Endothelial cell of umbilical vein (primary cell): ENCODE measurements around the gene PROM1. TPM values are rescaled to one million over a fixed set of nuclear protein-coding genes. Genes with fewer than 3 reads are reported as not detected.

Experiments used
- BruUV-seq: library from RNA; stranded (reverse); fragments of 400-500 nt; replicated peaks from 2 replicates; lab custom pipeline; 2021; lab: Mats Ljungman, UMichigan
- CTCF ChIA-PET: fragments of 300-600, 350-600 bp; sonication (Branson Sonifier 250); formaldehyde crosslinking; loops from one replicate; lab custom pipeline; 2021; ENCODE audit warnings: antibody characterized with exemption, inconsistent platforms; lab: Charles Lee
- POLR2A ChIA-PET: fragments of 300-600, 350-600 bp; sonication (Branson Sonifier 250); formaldehyde crosslinking; loops from one replicate; lab custom pipeline; 2021; ENCODE audit warnings: antibody characterized with exemption, inconsistent platforms; lab: Charles Lee
- DNase-seq: peaks from one replicate; pipeline ENCODE4 v3.0.0-alpha.2; 2011; ENCODE audit warnings: low read depth, low spot score
- FAIRE-seq: peaks from 2 replicates; lab custom pipeline; 2011; peaks lifted over from hg19 to GRCh38; lab: Jason Lieb, UNC
- H2AFZ ChIP-seq: 2 replicates; pipeline ENCODE4 v1.6.0; 2012; ENCODE audit warnings: low read depth, low read length, control low read depth, inconsistent platforms
- H3K27ac ChIP-seq: 2 replicates; pipeline ENCODE4 v1.5.1; 2011; ENCODE audit warnings: low read depth, mild to moderate bottlenecking, control low read depth, low read length, moderate library complexity; ENCODE audit not compliant: insufficient read depth
- H3K27me3 ChIP-seq, 2 experiments: 2 replicates each; pipeline versions ENCODE4 v1.6.0 to v1.6.1; 2011; ENCODE audit warnings: low read length in 2 of 2, mixed read lengths in 1 of 2; ENCODE audit not compliant: control insufficient read depth in 2 of 2, insufficient read depth in 2 of 2
- H3K36me3 ChIP-seq, 2 experiments: 2 replicates in 1 of 2; 3 replicates in 1 of 2; pipeline ENCODE4 v1.5.1; 2011; ENCODE audit warnings: low read length in 2 of 2, mild to moderate bottlenecking in 1 of 2, moderate library complexity in 1 of 2; ENCODE audit not compliant: control insufficient read depth in 2 of 2, insufficient read depth in 2 of 2; ENCODE audit errors: extremely low read depth in 1 of 2
- H3K4me1 ChIP-seq: 3 replicates; pipeline ENCODE4 v1.5.1; 2011; ENCODE audit warnings: mild to moderate bottlenecking, low read length; ENCODE audit not compliant: control insufficient read depth, insufficient read depth; ENCODE audit errors: extremely low read depth
- H3K4me2 ChIP-seq: 2 replicates; pipeline ENCODE4 v1.6.1; 2011; ENCODE audit warnings: low read length, control low read depth, mixed read lengths; ENCODE audit not compliant: insufficient read depth
- H3K4me3 ChIP-seq, 3 experiments: fragments of 200-600 bp in 1 of 3; sonication (generic), shearing (Covaris generic) in 1 of 3; replicated peaks in 1 of 3; 2 replicates each; pipeline ENCODE4 v1.5.1; 2011 to 2016; ENCODE audit warnings: control low read depth in 3 of 3, low read length in 3 of 3, mild to moderate bottlenecking in 2 of 3, inconsistent platforms in 1 of 3, low read depth in 1 of 3, moderate library complexity in 1 of 3; ENCODE audit not compliant: insufficient read depth in 1 of 3
- H3K79me2 ChIP-seq: 2 replicates; pipeline ENCODE4 v1.6.0; 2012; ENCODE audit warnings: low read length, inconsistent platforms; ENCODE audit not compliant: control insufficient read depth, insufficient read depth
- H3K9ac ChIP-seq: replicated peaks from 2 replicates; pipeline ENCODE3; 2011; ENCODE audit warnings: low read length, control low read depth; ENCODE audit not compliant: insufficient read depth; ENCODE audit errors: extremely low read depth
- H3K9me1 ChIP-seq: replicated peaks from 3 replicates; pipeline ENCODE4 v1.6.0; 2011; ENCODE audit warnings: mild to moderate bottlenecking, low read length; ENCODE audit not compliant: control insufficient read depth, insufficient read depth; ENCODE audit errors: extremely low read depth
- H3K9me3 ChIP-seq: replicated peaks from 2 replicates; pipeline ENCODE4 v1.5.1; 2012; ENCODE audit warnings: low read length, inconsistent platforms; ENCODE audit not compliant: control insufficient read depth, insufficient read depth
- H4K20me1 ChIP-seq: replicated peaks from 2 replicates; pipeline ENCODE3; 2011; ENCODE audit warnings: mild to moderate bottlenecking, low read length; ENCODE audit not compliant: control insufficient read depth, insufficient read depth; ENCODE audit errors: extremely low read depth
- EZH2 ChIP-seq: IDR thresholded peaks from 2 replicates; pipeline ENCODE4 v1.6.1; 2012; ENCODE audit warnings: borderline replicate concordance, low read depth, mild to moderate bottlenecking, moderate library complexity, low read length, inconsistent platforms; ENCODE audit not compliant: severe bottlenecking
- FOS ChIP-seq: IDR thresholded peaks from 2 replicates; pipeline ENCODE4 v1.6.1; 2011; ENCODE audit warnings: mild to moderate bottlenecking, low read length, moderate library complexity, borderline replicate concordance; ENCODE audit not compliant: insufficient read depth
- GATA2 ChIP-seq: IDR thresholded peaks from 2 replicates; pipeline ENCODE4 v1.7.0; 2011; ENCODE audit warnings: low read depth, mild to moderate bottlenecking, moderate library complexity, mixed read lengths, low read length; ENCODE audit not compliant: insufficient read length, insufficient read depth
- JUN ChIP-seq: IDR thresholded peaks from 2 replicates; pipeline ENCODE4 v1.6.1; 2011; ENCODE audit warnings: borderline replicate concordance, low read depth; ENCODE audit not compliant: insufficient read length, insufficient read depth
- MYC ChIP-seq: IDR thresholded peaks from one replicate; pipeline ENCODE4 v1.6.1; 2011; ENCODE audit warnings: mild to moderate bottlenecking, low read depth, low read length
- POLR2A ChIP-seq: IDR thresholded peaks from 2 replicates; pipeline ENCODE4 v1.6.1; 2012; ENCODE audit warnings: low read depth, mild to moderate bottlenecking, control low read depth, low read length
- POLR2AphosphoS5 ChIP-seq: IDR thresholded peaks from 2 replicates; pipeline ENCODE4 v1.6.1; 2012; ENCODE audit warnings: low read depth, mild to moderate bottlenecking, control low read depth, low read length, moderate library complexity; ENCODE audit not compliant: insufficient read depth
- dilution Hi-C: fragments of 300-500 bp; cut with MboI; formaldehyde crosslinking; loops from one replicate; pipeline ENCODE4 v1.15.0; 2019; ENCODE audit warnings: low sequenced_read_pairs; ENCODE audit not compliant: extremely low pct_ligation_motif_present
- intact Hi-C: fragments of 100-400 bp; cut with micrococcal nuclease; formaldehyde crosslinking; loops from one replicate; pipeline ENCODE4 v1.10.0; 2022
- polyA plus RNA-seq, 4 experiments: library from polyadenylated mRNA; depleted of rRNA in 3 of 4; stranded (reverse) in 3 of 4; unstranded in 1 of 4; fragments of >200 nt; gene quantifications; 2 replicates each; pipeline versions ENCODE4 v1.2.1 to v1.2.3, GENCODE V29; 2011 to 2012; ENCODE audit warnings: missing spikeins in 1 of 4
- total RNA-seq: library from RNA; stranded (reverse); gene quantifications from 2 replicates; pipeline ENCODE4 v1.2.3, GENCODE V29; 2021
- TF ChIP-seq, protein P1 (sequence below), 2 donors: IDR thresholded peaks; 1 replicate in 1 of 2; 2 replicates in 1 of 2; pipeline ENCODE4 v1.5.1; 2011; ENCODE audit warnings: low read length in 2 of 2, mild to moderate bottlenecking in 2 of 2, moderate library complexity in 2 of 2, control low read depth in 1 of 2, inconsistent platforms in 1 of 2, low read depth in 1 of 2; ENCODE audit not compliant: insufficient read depth in 1 of 2; ENCODE audit errors: extremely low read depth in 1 of 2
- TF ChIP-seq, protein P2 (sequence below): IDR thresholded peaks from 2 replicates; pipeline ENCODE4 v1.6.1; 2011; ENCODE audit not compliant: insufficient read depth, insufficient read length

PROM1 gene
- total and polyA plus RNA-seq, 2 donors (not counting 3 experiments of a cell fraction or from before 2014, with no cell fraction given): 0.36 to 1.7 TPM

DNA sequence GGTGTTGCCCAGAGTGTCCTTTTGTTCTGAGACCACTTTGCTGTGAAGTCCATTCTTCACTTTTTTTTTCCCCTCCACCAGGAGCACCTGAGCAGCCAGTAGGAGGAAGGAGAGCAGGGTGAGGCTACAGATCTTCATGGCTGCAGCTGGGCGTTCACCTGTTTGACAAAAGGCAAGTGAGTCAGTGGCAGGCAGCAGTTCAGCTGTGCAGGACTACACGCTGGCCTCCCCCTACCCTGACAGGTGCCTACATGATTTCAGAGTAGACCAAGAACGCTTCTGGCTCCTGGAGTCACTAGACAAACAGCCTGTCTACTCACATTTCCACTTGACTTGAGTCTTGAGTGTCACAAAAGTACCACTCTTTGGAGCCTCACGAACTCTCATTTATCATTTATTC, 147.3 kb downstream of the PROM1 start:
- Histone ChIP-seq H3K27me3 (peaks cover 0 to 7% of the 10 kb centered on the region in 2 experiments), H3K9me1 (no peaks in the 10 kb centered on the region), H3K36me3 (no peaks in the 10 kb centered on the region), H3K9ac (no peak overlapping the region), H3K9me3 (no peaks in the 10 kb centered on the region), H3K4me1 (no peaks in the 10 kb centered on the region), H3K79me2 (no peaks in the 10 kb centered on the region), H3K4me3 (no peak overlapping the region), H4K20me1 (no peaks in the 10 kb centered on the region), H3K27ac (no peak overlapping the region), H2AFZ (no peak overlapping the region), H3K4me2 (no peak overlapping the region)
- no peak for TF ChIP-seq MYC
- no peak for TF ChIP-seq EZH2
- TF ChIP-seq, protein P1, sequence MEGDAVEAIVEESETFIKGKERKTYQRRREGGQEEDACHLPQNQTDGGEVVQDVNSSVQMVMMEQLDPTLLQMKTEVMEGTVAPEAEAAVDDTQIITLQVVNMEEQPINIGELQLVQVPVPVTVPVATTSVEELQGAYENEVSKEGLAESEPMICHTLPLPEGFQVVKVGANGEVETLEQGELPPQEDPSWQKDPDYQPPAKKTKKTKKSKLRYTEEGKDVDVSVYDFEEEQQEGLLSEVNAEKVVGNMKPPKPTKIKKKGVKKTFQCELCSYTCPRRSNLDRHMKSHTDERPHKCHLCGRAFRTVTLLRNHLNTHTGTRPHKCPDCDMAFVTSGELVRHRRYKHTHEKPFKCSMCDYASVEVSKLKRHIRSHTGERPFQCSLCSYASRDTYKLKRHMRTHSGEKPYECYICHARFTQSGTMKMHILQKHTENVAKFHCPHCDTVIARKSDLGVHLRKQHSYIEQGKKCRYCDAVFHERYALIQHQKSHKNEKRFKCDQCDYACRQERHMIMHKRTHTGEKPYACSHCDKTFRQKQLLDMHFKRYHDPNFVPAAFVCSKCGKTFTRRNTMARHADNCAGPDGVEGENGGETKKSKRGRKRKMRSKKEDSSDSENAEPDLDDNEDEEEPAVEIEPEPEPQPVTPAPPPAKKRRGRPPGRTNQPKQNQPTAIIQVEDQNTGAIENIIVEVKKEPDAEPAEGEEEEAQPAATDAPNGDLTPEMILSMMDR (IDR thresholded peaks at IDR 0.05; ENCODE audit: extremely low read depth in 1 of 2, insufficient read depth in 1 of 2, low read depth in 1 of 2, low read length in 2 of 2): no peak
- TF ChIP-seq JUN: no peak
- no peak for TF ChIP-seq FOS
- no peak for TF ChIP-seq POLR2AphosphoS5
- no peak for TF ChIP-seq POLR2A
- TF ChIP-seq GATA2: no peak
- TF ChIP-seq, protein P2, sequence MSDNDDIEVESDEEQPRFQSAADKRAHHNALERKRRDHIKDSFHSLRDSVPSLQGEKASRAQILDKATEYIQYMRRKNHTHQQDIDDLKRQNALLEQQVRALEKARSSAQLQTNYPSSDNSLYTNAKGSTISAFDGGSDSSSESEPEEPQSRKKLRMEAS: no peak
- dilution Hi-C loops (no loop called here), intact Hi-C loops (no loop called here)
- DNase-seq: no peak
- ChIA-PET CTCF (interaction anchor here (1.5 to 2.1 kb wide), 3 partner anchors 20 to 54 kb away, joined by 5 to 10 read pairs (median 7); no protein-coding TSS in a partner anchor), POLR2A (no interaction called here)
- no TSS peak for BruUV-seq
- FAIRE-seq: no peak
